AG09319 (cell line): ENCODE measurements around the gene NUP107.

Experiments
- DNase-seq: peaks from one replicate; pipeline ENCODE4 v3.0.0-alpha.2; 2010; ENCODE audit warnings: low read depth; ENCODE audit errors: extremely low read depth
- TF ChIP-seq, protein P1 (sequence below): IDR thresholded peaks from 2 replicates; pipeline ENCODE4 v1.5.1; 2011; ENCODE audit warnings: low read depth, mild to moderate bottlenecking, inconsistent platforms, low read length, moderate library complexity

Gene NUP107

DNA sequence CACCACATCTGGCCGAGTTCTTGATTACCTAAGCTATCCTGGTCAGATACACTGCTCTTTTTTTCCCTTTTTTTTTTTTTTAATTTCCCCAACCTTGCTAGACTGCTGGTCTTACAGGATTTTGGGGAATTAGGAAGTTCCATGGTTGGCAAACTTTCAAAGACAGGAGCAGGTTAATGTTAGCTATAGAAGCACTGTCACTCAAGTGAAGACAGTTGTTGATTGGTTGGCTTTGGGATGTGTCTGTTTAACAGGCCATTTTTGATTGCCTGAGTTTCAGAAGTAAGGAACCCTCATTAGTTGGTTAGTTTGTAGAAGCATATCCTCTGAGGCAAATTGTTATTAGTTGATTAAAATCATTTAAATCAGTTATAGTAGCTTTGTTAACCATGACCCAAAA is 39.3 kb upstream of the NUP107 start:
- TF ChIP-seq, protein P1, sequence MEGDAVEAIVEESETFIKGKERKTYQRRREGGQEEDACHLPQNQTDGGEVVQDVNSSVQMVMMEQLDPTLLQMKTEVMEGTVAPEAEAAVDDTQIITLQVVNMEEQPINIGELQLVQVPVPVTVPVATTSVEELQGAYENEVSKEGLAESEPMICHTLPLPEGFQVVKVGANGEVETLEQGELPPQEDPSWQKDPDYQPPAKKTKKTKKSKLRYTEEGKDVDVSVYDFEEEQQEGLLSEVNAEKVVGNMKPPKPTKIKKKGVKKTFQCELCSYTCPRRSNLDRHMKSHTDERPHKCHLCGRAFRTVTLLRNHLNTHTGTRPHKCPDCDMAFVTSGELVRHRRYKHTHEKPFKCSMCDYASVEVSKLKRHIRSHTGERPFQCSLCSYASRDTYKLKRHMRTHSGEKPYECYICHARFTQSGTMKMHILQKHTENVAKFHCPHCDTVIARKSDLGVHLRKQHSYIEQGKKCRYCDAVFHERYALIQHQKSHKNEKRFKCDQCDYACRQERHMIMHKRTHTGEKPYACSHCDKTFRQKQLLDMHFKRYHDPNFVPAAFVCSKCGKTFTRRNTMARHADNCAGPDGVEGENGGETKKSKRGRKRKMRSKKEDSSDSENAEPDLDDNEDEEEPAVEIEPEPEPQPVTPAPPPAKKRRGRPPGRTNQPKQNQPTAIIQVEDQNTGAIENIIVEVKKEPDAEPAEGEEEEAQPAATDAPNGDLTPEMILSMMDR: no peak
- no peak for DNase-seq

DNA sequence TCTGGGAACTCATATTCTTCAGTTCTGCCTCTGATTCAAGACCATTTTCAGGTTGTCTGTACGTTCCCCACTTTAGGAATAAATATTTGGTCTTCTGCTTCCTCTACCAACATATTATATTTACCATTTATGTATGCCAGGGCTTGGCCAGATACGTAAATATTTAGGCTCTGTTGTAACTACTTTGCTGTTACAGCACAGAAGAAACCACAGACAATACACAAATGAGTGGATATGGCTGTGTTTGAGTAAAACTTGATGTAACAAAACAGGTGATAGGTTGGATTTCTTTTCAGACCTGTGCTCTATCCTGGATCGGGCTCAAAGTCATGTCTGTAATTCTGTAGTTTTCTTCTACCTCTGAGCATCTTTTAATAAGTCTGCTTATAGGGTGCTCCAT is 38.6 kb upstream of the NUP107 start:
- TF ChIP-seq, protein P1: no peak
- no peak for DNase-seq

DNA sequence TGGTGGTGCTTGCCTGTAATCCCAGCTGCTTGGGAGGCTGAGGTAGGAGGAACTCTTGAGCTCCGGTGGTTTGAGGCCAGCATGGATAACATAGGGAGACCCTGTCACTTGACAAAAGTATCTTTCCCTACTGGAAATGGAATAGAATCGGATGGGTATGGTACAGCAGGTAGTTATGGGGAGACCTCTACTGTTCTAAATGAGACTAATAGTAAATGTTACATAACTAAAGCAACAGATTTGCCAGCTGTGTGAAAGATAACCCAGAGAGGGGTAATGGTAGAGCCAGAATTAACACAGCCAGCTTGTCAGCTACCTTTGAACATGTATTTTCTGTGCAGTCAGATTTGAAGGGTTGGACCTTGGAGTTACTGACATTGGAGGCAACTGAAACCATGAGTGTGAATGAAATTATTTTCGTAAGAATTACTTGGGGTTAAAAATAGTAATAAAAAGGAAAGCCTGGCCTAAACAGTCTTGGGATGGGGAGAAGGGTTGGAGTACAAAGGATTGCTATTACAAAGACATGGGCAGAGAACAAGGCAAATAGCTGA is 21.7 kb upstream of the NUP107 start:
- TF ChIP-seq, protein P1: no peak
- DNase-seq: no peak

DNA sequence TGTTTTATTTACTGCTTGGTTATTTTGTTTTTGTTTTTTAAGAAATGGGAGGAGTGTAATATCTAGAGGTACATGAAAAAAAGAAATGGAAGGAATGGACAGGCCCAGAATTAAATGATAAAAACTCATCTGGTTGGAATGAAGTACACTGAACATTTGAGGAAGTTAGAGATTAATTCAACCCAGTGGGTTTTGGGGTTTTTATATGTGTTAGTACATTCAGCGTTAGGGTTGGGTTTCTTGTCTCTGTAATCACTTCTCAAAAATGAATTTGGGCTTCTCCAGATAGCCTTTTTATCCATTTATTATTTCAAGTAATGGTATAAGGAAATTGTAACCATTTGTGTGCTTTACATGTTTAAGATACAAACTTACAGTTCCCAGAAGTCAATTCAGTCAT is 19.5 kb upstream of the NUP107 start:
- TF ChIP-seq, protein P1: no peak
- no peak for DNase-seq

DNA sequence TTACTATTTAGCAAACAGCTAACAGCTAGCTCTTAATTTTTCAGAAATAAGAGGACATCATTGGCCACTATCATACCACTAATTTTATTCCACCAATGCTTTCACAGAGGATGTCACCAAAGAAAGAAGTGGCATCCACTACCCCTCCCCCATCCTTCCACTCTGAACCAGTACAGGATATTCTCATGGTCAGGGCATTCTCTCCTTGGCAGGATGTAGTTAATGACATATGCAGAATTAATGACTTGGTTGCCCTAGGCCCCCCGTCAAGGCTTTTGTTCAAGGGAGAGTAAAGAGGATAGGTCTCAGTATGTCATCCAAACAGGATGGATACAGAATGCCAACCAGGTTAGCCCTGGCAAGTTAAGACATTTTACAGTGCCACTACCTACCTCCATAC is 18.9 kb upstream of the NUP107 start:
- DNase-seq: no peak
- TF ChIP-seq, protein P1: no peak

DNA sequence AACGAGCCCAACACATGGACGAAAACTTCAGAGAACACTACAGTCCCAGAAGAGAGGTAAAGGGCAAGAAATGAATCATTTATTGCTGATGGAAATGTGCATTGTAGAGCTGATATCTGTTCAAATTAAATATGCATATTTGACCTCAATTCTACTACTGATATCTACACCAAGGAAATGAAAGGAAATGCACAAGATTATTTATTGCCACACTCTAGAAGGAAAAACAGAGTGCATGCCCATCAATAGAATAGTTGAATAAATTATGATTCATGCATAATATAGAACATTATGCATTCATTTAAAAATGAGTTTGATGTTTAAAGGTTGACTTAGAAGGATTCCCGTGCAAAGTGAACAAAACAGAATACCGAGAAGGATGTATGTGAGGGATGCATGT is 15.6 kb upstream of the NUP107 start:
- no peak for DNase-seq
- TF ChIP-seq, protein P1: no peak

DNA sequence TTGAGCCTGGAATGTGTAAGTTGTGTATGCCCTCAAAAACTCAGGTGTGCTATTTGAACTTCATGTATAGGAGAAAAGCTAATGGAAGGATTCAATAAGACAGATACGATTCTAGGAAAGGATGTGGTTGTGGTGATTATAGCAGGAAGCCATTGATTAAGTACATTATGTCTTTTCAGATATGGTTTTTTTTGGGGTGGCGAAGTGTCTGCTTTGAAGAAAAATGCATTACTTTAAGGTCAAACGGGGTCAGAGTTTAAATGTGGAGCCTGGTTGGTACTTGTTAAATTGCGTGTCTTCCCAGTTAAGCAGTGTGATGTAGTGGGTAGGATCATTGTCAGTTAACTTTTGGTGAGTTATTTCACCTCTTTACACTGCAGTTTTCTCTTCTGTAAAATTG is 13.0 kb upstream of the NUP107 start:
- no peak for DNase-seq
- TF ChIP-seq, protein P1: no peak
